ENCODE data around the gene FGGY. TPM values are rescaled to one million over a fixed set of nuclear protein-coding genes. Genes with fewer than 3 reads are reported as not detected.
A peak's percentile ranks its signal among the peaks of the same experiment; 100 is the strongest.

Gene FGGY
- total and polyA plus RNA-seq, 5 experiments from 2014 or later: 5.7 to 11.1 (median 6.4) TPM

DNA sequence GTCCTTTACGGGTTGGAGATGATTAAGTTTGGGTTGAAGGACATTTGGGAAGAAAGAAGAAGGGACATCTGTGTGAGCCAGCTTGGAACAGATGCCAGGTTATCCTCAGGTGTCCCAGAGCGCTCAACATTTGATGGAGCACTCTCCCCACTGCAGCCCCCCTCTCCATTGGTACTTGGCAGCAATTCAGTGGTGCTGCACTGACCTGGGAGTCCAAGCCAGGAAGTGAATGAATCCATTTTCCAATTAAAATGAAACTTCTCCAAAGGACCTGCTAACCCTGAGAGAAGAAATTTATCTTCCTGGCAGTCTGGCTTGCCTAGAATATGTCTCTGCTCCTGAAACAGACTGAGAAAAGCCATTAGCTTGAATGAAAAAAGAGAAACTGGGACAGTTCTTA is 67.1 kb downstream of the FGGY start:
- Mint-ChIP-seq H3K4me1 (no peaks in the 10 kb centered on the region), H3K9me3 (peaks cover 0 to 5% (median 0%) of the 10 kb centered on the region in 9 donors), H3K27ac (no peak overlapping the region), H3K36me3 (peaks cover 11 to 46% (median 19%) of the 10 kb centered on the region in 3 donors), H3K4me3 (no peak overlapping the region), H3K27me3 (no peaks in the 10 kb centered on the region)
- no peak for ATAC-seq
- DNase-seq: no peak
- POLR2A ChIA-PET: no interaction called here

DNA sequence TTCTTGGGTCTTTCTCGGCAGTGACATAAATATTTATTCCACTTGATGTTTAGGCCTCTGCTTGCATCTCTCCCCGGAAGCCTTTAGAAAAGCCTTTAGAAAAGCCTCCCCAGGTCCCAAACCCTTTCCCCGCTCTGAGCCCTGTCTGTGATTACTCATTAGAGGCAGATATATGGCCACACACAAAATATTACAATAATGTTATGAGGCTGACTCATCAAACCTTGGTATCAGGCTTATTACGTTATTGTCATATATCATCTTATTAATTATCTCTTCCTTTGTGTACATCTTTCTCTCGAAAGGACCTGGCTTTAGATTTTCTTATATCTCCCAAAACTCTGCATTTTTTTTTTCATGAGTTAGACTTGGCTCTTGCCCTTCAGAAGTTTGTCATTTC is 69.5 kb downstream of the FGGY start:
- Mint-ChIP-seq H3K27ac (no peak overlapping the region), H3K9me3 (peaks cover 0 to 9% (median 2%) of the 10 kb centered on the region in 9 donors), H3K27me3 (no peaks in the 10 kb centered on the region), H3K4me1 (no peaks in the 10 kb centered on the region), H3K4me3 (no peak overlapping the region), H3K36me3 (peaks cover 11 to 41% (median 19%) of the 10 kb centered on the region in 3 donors)
- POLR2A ChIA-PET: no interaction called here
- DNase-seq: no peak
- ATAC-seq: no peak

DNA sequence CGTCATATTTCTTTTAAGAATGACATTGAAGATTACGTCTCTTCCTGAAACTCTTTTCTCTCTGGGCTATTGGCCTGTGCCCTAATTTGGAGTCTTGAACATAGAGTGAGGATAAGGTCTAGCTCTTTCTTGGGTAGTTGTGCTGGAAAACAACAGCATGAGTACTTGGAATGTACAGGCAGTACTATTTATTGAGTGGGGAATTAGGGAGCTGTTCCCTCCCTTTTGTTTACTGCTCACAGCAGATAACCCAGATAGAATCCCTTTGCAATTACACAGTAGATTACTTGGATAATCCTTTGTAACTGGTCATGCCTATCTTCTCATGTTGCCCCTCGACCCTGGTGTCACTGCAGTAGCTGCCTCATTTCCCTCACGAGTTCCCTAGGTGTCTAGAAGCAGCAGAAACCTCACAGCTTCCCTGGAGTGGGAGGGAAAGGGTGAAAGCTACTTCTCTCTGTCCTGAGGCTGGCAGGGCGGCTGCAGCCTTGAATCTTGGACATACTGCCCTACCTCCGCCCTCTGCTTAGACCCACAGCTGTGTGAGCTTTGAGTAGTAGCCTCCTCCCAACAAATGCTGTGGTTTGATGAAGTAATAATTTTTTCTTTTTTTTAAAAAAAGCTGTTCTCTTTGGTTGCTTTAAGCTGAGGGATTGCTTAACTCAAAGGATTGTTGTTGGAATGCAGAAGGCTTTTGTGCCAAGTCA is 70.6 kb downstream of the FGGY start:
- no peaks in the 10 kb centered on the region for H3K27me3 Mint-ChIP-seq
- H3K36me3 Mint-ChIP-seq: peaks cover 5 to 33% (median 13%) of the 10 kb centered on the region in 3 donors
- ATAC-seq (no peak), DNase-seq (no peak)
- H3K9me3 Mint-ChIP-seq: peaks cover 0 to 9% (median 2%) of the 10 kb centered on the region in 9 donors
- H3K4me3 Mint-ChIP-seq: no peak overlapping the region
- POLR2A ChIA-PET: no interaction called here
- no peaks in the 10 kb centered on the region for H3K4me1 Mint-ChIP-seq
- H3K27ac Mint-ChIP-seq: no peak overlapping the region

DNA sequence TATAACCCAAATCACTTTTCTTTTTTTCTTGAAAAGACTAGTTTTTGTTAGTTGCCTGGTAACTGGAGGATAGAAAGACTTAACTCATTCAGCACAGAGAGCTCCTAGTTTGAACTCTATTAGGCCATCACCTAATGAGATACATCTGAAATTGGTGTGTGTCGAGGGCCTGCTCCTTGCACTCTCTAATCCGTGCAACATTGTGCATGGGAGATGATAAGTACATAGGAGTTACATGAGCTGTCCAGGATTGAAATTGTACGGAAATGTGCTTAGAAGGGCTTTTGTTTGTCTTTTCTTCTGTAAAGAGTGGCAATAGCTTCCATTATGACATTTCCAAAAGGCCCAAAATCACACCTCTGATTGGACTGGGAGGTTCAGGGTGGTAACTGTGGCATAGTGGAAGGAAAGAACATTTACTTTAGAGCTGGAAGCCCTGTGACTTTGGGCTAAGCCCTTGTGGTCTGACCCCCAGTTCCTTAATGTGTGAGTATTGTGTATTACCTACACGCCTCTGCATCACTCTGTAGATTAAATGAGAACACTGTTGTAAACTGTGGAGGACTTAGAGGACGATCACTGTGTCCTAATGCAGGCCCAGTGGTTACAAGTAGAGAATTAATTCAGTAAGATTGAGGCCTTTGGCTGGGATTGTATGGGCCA is 71.2 kb downstream of the FGGY start:
- Mint-ChIP-seq H3K27me3 (no peaks in the 10 kb centered on the region), H3K27ac (no peak overlapping the region), H3K4me1 (no peaks in the 10 kb centered on the region), H3K4me3 (no peak overlapping the region), H3K36me3 (peaks cover 4 to 29% (median 8%) of the 10 kb centered on the region in 3 donors), H3K9me3 (peaks cover 0 to 9% (median 2%) of the 10 kb centered on the region in 9 donors)
- ATAC-seq (no peak), DNase-seq (no peak)
- POLR2A ChIA-PET: no interaction called here

DNA sequence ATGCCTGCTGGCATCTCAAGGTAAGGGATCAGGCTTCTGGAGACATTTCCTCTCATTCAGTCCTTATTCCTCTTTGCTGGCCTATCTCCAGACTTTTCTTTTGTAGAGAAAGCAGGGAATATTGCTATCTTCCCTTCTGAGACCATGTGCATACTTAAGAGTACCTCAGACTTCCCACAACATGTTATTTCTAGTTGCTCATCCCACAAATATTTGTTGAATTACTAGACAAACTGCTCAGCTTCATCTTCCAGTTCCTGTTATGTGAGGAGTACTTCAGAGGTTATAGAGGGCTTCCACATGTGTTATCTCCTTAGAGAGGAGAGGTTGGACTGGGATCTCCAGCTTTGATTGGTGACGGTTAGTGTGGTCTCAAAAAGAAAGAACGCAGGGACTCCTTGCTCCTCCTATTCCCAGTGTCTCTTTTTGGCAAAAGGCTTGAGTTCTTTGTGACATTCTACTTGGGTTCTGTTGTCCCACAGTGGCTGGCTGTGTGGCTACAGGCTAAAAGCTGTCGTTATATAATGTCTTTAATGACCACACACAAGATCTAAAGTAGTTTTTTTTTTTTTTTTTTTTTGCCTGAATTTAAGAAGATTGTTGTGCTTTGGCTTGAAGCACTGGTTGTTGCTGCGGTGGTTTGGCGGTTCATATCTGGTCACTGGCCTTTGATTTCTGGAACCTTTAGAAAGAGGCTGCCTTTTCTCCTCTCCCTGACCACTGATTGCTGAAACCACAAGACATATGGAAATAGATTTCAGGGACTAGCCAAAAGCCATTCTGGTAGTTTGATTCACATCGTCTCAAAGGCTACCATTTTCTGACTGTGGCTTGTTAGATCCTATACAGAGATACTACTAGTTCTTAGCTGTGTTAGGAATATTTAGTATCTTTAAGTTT is 78.7 kb downstream of the FGGY start:
- POLR2A ChIA-PET: no interaction called here
- Mint-ChIP-seq H3K9me3 (peaks cover 0 to 7% (median 0%) of the 10 kb centered on the region in 9 donors), H3K4me1 (peaks cover 0 to 2% (median 0%) of the 10 kb centered on the region in 4 donors), H3K36me3 (peaks cover 6 to 29% (median 15%) of the 10 kb centered on the region in 3 donors), H3K4me3 (no peak overlapping the region), H3K27me3 (no peaks in the 10 kb centered on the region), H3K27ac (peak overlapping the region in 1 of 10 donors; percentile 34)
- DNase-seq (no peak), ATAC-seq (no peak)

DNA sequence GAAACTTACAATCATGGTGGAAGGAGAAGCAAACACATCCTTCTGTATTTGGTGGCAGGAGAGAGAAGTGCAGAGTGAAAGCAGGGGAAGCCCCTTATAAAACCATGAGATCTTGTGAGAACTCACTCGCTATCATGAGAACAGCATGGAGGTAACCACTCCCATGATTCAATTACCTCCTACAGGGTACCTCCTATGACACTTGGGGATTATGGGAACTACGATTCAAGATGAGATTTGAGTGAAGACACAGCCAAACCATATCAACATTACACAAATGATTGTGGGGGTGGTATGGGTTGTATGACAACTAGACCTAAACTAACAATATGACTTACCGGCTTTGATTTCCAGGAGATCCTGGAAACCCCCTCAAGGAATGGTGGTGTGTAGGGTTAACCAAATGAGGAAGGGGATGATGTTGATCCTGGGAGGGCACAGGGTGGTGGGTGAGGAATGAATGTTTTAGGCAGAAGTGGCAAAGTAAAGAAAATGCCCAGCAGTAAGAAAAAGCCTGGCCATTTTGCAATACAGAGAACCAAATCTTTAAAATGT is 80.5 kb downstream of the FGGY start:
- Mint-ChIP-seq H3K36me3 (peaks cover 11 to 39% (median 23%) of the 10 kb centered on the region in 3 donors), H3K4me1 (peaks cover 0 to 2% (median 0%) of the 10 kb centered on the region in 4 donors), H3K4me3 (no peak overlapping the region), H3K27me3 (no peaks in the 10 kb centered on the region), H3K27ac (no peak overlapping the region), H3K9me3 (peaks cover 0 to 7% (median 0%) of the 10 kb centered on the region in 9 donors)
- POLR2A ChIA-PET: no interaction called here
- DNase-seq (no peak), ATAC-seq (no peak)

DNA sequence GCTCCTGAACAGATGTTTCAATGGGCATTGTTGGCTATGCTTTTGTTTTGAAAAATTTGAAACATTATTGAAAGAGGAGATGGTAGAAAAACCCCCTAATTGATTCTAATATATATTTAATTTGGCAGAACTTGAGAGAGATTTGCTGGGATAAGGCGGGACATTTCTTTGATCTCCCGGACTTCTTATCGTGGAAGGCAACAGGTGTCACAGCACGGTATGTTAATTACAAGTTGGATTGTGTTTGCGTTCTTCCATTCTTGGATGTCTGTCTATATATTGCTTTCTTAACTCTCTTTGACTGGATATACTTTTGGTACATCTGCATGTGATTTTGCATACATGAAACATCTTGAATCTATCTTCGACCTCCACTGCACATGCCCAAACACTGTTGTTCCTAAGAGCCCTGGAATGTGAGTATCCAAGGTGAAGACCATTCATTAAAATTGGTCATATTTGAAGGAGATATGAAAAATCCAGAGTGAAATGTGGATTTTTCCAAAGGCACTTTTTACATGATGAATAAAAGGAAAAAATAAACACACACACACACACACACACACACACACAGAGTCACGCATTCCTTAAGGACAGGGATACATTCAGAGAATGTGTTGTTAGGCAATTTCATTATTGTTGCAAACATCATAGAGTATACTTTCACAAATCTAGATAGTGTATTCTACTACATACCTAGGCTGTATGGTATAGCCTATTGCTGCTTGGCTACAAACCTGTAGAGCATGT is 81.9 kb downstream of the FGGY start:
- Mint-ChIP-seq H3K4me1 (peaks cover 0 to 3% (median 0%) of the 10 kb centered on the region in 4 donors), H3K27ac (no peak overlapping the region), H3K27me3 (no peaks in the 10 kb centered on the region), H3K9me3 (peaks cover 0 to 7% (median 0%) of the 10 kb centered on the region in 9 donors), H3K36me3 (peaks cover 11 to 39% (median 27%) of the 10 kb centered on the region in 3 donors), H3K4me3 (no peak overlapping the region)
- ATAC-seq: no peak
- no peak for DNase-seq
- POLR2A ChIA-PET: no interaction called here

DNA sequence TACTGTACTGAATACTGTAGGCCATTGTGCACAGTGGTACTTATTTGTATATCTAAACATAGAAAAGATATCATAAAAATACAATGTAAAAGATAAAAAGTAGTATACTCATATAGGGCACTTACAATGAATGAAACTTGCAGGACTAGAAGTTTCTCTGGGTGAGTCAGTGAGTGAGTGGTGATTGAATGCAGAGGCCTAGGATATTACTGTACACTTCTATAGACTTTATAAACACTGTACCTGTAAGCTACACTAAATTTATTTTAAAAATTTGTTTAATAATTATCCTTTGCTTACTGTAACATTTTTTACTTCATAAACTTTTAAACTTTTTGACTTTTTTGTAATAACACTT is 82.5 kb downstream of the FGGY start:
- Mint-ChIP-seq H3K27me3 (no peaks in the 10 kb centered on the region), H3K27ac (no peak overlapping the region), H3K9me3 (peaks cover 0 to 7% (median 0%) of the 10 kb centered on the region in 9 donors), H3K36me3 (peaks cover 11 to 39% (median 30%) of the 10 kb centered on the region in 3 donors), H3K4me1 (peaks cover 0 to 4% (median 0%) of the 10 kb centered on the region in 4 donors), H3K4me3 (no peak overlapping the region)
- DNase-seq (no peak), ATAC-seq (no peak)
- POLR2A ChIA-PET: no interaction called here

DNA sequence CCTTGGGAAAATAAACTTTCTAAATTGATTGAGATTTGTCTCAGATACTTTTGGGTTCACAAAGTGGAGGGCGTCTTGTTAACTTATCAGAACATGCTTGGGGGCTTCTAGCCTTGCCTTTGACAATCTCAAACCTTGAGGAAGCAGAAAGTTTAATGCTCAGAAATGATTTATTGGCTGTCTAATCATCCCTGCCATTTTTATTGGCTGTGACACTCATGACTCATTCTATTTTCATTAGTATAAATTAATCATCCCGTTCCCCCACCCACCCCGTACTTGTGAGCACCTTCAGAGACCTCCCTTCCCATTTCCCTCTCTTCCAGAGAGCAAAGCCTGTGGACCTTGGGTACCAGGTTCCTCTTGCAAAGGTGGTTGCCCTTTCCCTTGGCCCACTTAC is 87.1 kb downstream of the FGGY start:
- ATAC-seq: no peak
- no peak for DNase-seq
- Mint-ChIP-seq H3K27me3 (no peaks in the 10 kb centered on the region), H3K36me3 (peaks cover 5 to 27% (median 24%) of the 10 kb centered on the region in 3 donors), H3K4me1 (peaks cover 0 to 2% (median under 1%) of the 10 kb centered on the region in 4 donors), H3K4me3 (no peak overlapping the region), H3K9me3 (peaks cover 0 to 2% (median 0%) of the 10 kb centered on the region in 9 donors), H3K27ac (peak overlapping the region in 1 of 10 donors; percentile 17)
- POLR2A ChIA-PET: no interaction called here

DNA sequence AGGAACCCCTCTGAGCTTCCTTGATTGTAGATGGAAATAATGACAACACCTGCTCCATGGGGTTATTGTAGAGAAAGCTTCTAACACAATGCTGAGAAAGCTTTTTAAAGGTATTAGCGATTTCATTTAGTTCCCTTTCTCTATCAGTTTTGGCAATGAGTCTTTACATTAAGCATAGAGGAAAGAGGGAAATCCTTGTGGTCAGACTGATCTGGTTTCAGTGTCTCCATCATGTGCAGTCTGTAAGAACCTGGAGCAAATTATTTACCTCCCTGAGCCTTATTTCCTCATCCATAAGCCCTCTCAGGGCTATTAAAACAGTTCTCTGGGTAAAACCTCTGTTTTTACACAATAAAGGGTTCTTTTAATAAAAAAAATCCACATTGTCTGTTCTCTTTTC is 87.5 kb downstream of the FGGY start:
- no peak overlapping the region for H3K27ac Mint-ChIP-seq
- no peak overlapping the region for H3K4me3 Mint-ChIP-seq
- no peak for DNase-seq
- H3K27me3 Mint-ChIP-seq: no peaks in the 10 kb centered on the region
- ATAC-seq: no peak
- peaks cover 5 to 26% (median 22%) of the 10 kb centered on the region in 3 donors for H3K36me3 Mint-ChIP-seq
- peaks cover 0 to 2% (median 0%) of the 10 kb centered on the region in 9 donors for H3K9me3 Mint-ChIP-seq
- POLR2A ChIA-PET: no interaction called here
- H3K4me1 Mint-ChIP-seq: peaks cover 0 to 2% (median under 1%) of the 10 kb centered on the region in 4 donors

DNA sequence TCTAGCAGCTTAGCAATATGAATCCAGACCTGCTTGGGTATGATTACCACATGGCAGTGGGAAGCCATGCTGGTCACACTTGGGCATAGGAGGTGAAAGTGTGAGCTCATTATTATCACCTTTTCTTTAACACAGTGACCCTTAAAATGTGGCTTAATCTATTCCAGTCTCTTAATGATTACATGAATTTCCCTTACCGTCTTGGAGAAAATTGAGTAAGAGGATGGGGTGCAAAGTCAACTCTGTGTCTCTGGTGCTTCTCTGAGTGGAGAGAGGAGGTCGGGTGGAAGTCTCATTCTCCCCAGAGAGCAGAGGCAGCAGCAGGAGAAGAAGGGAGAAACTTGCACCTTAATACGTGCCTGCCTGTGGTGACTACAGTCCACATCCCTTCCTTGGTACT is 91.3 kb downstream of the FGGY start:
- POLR2A ChIA-PET: no interaction called here
- no peak for DNase-seq
- Mint-ChIP-seq H3K27me3 (peaks cover 0 to 2% (median 0%) of the 10 kb centered on the region in 5 donors), H3K27ac (no peak overlapping the region), H3K4me3 (no peak overlapping the region), H3K36me3 (peaks cover 0 to 12% (median 4%) of the 10 kb centered on the region in 3 donors), H3K4me1 (peaks cover 3 to 12% (median 8%) of the 10 kb centered on the region in 4 donors), H3K9me3 (peaks cover 0 to 4% (median 0%) of the 10 kb centered on the region in 9 donors)
- ATAC-seq: no peak

DNA sequence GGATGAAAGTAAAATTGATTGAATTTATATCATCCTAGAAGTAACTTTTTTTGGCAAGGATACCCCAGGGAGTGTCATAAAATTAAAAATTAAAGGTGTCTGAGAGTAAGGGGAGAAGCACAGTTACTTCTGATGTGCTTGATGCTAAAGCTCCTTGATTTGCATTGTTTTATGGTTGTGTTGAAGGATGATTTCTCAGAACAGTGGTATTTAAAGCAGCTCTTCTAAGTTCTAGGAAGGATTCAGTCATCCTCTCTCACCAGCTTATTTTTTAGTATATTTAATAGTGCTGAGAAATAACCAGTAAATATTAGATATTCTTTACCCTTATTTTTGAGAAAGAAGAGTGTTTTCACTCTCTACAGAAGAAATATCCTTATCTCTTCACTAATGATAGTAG is 93.0 kb downstream of the FGGY start:
- Mint-ChIP-seq H3K4me1 (peaks cover 6 to 18% (median 14%) of the 10 kb centered on the region in 4 donors), H3K9me3 (peaks cover 0 to 4% (median 0%) of the 10 kb centered on the region in 9 donors), H3K36me3 (peaks cover 0 to 6% (median 4%) of the 10 kb centered on the region in 3 donors), H3K4me3 (no peak overlapping the region), H3K27me3 (peaks cover 0 to 2% (median 0%) of the 10 kb centered on the region in 5 donors), H3K27ac (no peak overlapping the region)
- DNase-seq (no peak), ATAC-seq (no peak)
- POLR2A ChIA-PET: no interaction called here

Measured in naive thymus-derived CD8-positive, alpha-beta T cell (primary cell).